MM.1S (cell line): ENCODE measurements around the gene RACGAP1.

Source experiments
- DNase-seq: peaks from one replicate; pipeline ENCODE4 v3.0.0-alpha.2; 2015
- H2AFZ ChIP-seq: fragments of 300-600 bp; sonication (generic); 2 replicates; pipeline ENCODE4 v1.6.0; 2016; ENCODE audit warnings: antibody characterized with exemption, low read length
- H3F3A ChIP-seq: fragments of 300-600 bp; sonication (generic); 2 replicates; pipeline ENCODE4 v1.6.1; 2016; ENCODE audit warnings: mild to moderate bottlenecking, antibody characterized with exemption, low read length, moderate library complexity, mixed read lengths; ENCODE audit not compliant: insufficient read depth
- H3K27ac ChIP-seq: fragments of 300-600 bp; sonication (generic); 2 replicates; pipeline ENCODE4 v1.5.1; 2016; ENCODE audit warnings: mild to moderate bottlenecking, low read length
- H3K27me3 ChIP-seq: fragments of 300-600 bp; sonication (generic); replicated peaks from 2 replicates; pipeline ENCODE4 v1.6.0; 2016; ENCODE audit warnings: low read length; ENCODE audit not compliant: insufficient read depth
- H3K36me3 ChIP-seq: fragments of 300-600 bp; sonication (generic); replicated peaks from 2 replicates; pipeline ENCODE4 v1.6.1; 2016; ENCODE audit warnings: mild to moderate bottlenecking, low read length, mixed read lengths; ENCODE audit not compliant: insufficient read depth
- H3K4me1 ChIP-seq: fragments of 300-600 bp; sonication (generic); 2 replicates; pipeline ENCODE4 v1.6.1; 2016; ENCODE audit warnings: low read length, mixed read lengths
- H3K4me2 ChIP-seq: fragments of 300-600 bp; sonication (generic); 2 replicates; pipeline ENCODE4 v1.6.0; 2016; ENCODE audit warnings: low read depth, low read length
- H3K4me3 ChIP-seq: fragments of 300-600 bp; sonication (generic); 2 replicates; pipeline ENCODE4 v1.5.1; 2016; ENCODE audit warnings: low read length, mixed read lengths
- H3K79me2 ChIP-seq: fragments of 300-600 bp; sonication (generic); 2 replicates; pipeline ENCODE4 v1.6.1; 2016; ENCODE audit warnings: mixed run types, low read length, mixed read lengths
- H3K9ac ChIP-seq: fragments of 300-600 bp; sonication (generic); 2 replicates; pipeline ENCODE4 v1.6.1; 2016; ENCODE audit warnings: low read length, mixed read lengths
- H3K9me2 ChIP-seq: fragments of 300-600 bp; sonication (generic); replicated peaks from 2 replicates; pipeline ENCODE4 v1.6.1; 2016; ENCODE audit warnings: mild to moderate bottlenecking, low read length, mixed read lengths; ENCODE audit not compliant: insufficient read depth
- H3K9me3 ChIP-seq: fragments of 300-600 bp; sonication (generic); replicated peaks from 2 replicates; pipeline ENCODE4 v1.6.1; 2016; ENCODE audit warnings: mild to moderate bottlenecking, low read length, mixed read lengths; ENCODE audit not compliant: insufficient read depth
- H4K20me1 ChIP-seq: fragments of 300-600 bp; sonication (generic); 2 replicates; pipeline ENCODE4 v1.6.1; 2016; ENCODE audit warnings: mild to moderate bottlenecking, low read length, moderate library complexity, mixed read lengths; ENCODE audit not compliant: insufficient read depth
- EZH2 ChIP-seq: fragments of 300-600 bp; sonication (generic); optimal IDR thresholded peaks from 2 replicates; pipeline ENCODE3; 2017; ENCODE audit warnings: low read depth, mild to moderate bottlenecking, antibody characterized with exemption, low read length, mixed read lengths
- EZH2phosphoT487 ChIP-seq: fragments of 300-600 bp; sonication (generic); IDR thresholded peaks from 2 replicates; pipeline ENCODE4 v1.6.1; 2018; ENCODE audit warnings: antibody characterized with exemption, low read length
- TF ChIP-seq, protein P1 (sequence below): fragments of 300-600 bp; sonication (generic); IDR thresholded peaks from 2 replicates; pipeline ENCODE4 v1.5.1; 2016; ENCODE audit warnings: antibody characterized with exemption, low read length, mixed read lengths

The RACGAP1 gene

DNA sequence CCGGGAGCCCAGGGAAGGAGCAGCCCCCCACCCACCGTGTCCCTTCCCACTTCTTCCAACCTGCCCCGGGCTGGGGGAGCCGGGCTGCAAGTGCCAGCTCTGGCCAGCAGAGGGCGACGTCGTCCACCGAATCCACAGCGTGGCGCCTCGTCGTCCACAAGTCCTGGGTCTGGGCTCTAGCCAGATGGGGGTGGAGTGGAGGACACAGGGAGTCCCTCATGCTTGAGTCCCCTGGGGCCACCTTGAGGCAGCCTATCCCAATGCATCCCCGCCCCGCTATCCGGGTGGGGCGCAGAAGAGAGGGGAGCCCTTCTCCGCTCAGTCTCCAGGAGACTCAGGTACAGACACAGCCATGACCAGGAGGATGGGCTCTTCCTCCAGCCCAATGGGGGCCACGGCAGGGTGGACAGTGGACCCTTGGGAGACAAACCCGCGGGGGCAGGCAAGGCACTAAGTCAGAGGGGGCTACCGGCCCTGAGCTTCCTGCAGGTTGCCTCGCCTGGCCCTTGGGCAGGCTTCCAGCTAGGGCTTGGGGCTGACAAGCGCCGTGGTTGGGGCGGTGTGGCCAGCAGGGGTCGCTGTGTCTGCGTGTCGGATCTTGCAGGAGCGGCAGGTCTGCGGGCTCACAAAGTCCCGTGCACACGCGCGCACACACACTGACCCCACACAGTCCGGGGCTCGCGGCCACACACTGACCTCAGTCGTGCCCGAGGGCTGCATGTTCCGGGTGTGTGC is 58.1 kb downstream of the RACGAP1 start:
- Histone ChIP-seq H3F3A (no peaks in the 10 kb centered on the region), H3K4me2 (peak overlapping the region; percentile 99), H3K4me3 (peak overlapping the region; percentile 57), H3K9me3 (no peaks in the 10 kb centered on the region), H3K9ac (0 out of 2 replicates have a peak overlapping the region, but pooled peaks have one; percentile 4), H2AFZ (peak overlapping the region; percentile 93), H4K20me1 (no peaks in the 10 kb centered on the region), H3K79me2 (no peaks in the 10 kb centered on the region), H3K27ac (no peak overlapping the region), H3K9me2 (no peaks in the 10 kb centered on the region), H3K36me3 (no peaks in the 10 kb centered on the region), H3K27me3 (peaks cover 88% of the 10 kb centered on the region), H3K4me1 (no peaks in the 10 kb centered on the region)
- peak; percentile 81 for DNase-seq
- TF ChIP-seq, protein P1, sequence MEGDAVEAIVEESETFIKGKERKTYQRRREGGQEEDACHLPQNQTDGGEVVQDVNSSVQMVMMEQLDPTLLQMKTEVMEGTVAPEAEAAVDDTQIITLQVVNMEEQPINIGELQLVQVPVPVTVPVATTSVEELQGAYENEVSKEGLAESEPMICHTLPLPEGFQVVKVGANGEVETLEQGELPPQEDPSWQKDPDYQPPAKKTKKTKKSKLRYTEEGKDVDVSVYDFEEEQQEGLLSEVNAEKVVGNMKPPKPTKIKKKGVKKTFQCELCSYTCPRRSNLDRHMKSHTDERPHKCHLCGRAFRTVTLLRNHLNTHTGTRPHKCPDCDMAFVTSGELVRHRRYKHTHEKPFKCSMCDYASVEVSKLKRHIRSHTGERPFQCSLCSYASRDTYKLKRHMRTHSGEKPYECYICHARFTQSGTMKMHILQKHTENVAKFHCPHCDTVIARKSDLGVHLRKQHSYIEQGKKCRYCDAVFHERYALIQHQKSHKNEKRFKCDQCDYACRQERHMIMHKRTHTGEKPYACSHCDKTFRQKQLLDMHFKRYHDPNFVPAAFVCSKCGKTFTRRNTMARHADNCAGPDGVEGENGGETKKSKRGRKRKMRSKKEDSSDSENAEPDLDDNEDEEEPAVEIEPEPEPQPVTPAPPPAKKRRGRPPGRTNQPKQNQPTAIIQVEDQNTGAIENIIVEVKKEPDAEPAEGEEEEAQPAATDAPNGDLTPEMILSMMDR = peak; percentile 74
- TF ChIP-seq EZH2 = no peak
- no peak for TF ChIP-seq EZH2phosphoT487

DNA sequence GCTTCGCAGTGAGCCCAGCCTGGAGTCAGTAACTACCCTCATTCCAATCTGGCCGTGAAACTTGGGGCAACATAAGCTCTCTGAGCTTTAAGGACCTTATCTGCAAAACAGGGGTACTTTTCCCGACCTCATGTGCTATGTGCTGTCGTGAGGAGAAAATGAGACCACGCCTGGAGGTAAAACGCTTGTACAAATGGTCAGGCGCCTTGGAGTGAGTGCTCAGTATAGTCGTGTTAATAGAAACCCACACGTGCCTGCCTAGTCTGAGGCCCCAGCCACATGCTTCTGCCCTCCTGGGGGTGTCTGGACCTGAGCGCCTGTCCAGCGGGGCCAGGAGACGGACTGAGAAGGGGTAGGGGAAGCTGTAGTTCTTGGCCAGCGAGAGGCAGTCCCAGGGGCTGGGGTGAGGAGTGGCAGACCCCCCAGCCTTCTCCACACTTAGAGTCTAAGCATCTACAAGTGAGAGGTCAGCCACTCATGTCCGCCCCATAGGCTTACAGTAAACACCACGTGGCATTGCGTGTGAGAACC is 58.7 kb downstream of the RACGAP1 start:
- H3K9me3 ChIP-seq = no peaks in the 10 kb centered on the region
- H3K9me2 ChIP-seq = no peaks in the 10 kb centered on the region
- no peak overlapping the region for H3K9ac ChIP-seq
- H2AFZ ChIP-seq = peak overlapping the region; percentile 93; the same call in 1 of the 2 replicates
- H3K4me1 ChIP-seq = no peaks in the 10 kb centered on the region
- DNase-seq = no peak
- peak overlapping the region; percentile 99; the same call in 1 of the 2 replicates for H3K4me2 ChIP-seq
- no peaks in the 10 kb centered on the region for H3K36me3 ChIP-seq
- H4K20me1 ChIP-seq = no peaks in the 10 kb centered on the region
- H3K4me3 ChIP-seq = no peak overlapping the region
- peaks cover 83% of the 10 kb centered on the region for H3K27me3 ChIP-seq
- H3K79me2 ChIP-seq = no peaks in the 10 kb centered on the region
- TF ChIP-seq EZH2phosphoT487 (no peak), EZH2 (no peak)
- TF ChIP-seq, protein P1 = no peak
- no peaks in the 10 kb centered on the region for H3F3A ChIP-seq
- no peak overlapping the region for H3K27ac ChIP-seq

DNA sequence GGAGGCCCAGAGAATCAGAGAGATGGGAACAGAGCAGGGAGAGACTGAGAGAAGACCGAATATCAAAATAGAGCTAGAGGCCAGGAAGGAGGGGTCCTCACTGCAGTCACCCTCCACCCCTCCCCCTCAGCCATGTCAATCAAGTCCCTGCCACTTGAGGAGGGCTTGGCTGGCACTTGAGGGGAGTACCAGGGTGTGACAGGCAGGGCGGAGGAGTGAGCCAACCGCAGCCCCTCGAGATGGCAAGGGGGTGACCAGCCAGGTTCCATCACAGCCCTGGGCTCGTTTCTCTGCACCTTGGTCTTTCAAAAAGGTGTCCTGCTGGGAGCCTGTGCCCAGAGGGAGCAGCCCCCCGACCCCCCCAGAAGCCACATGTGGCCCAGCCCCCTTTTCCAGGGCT is 59.5 kb downstream of the RACGAP1 start:
- Histone ChIP-seq H3K36me3 (no peaks in the 10 kb centered on the region), H3K9ac (no peak overlapping the region), H3K4me1 (no peaks in the 10 kb centered on the region), H3F3A (no peaks in the 10 kb centered on the region), H4K20me1 (no peaks in the 10 kb centered on the region), H2AFZ (no peak overlapping the region), H3K4me3 (no peak overlapping the region), H3K9me3 (no peaks in the 10 kb centered on the region), H3K27me3 (peaks cover 77% of the 10 kb centered on the region), H3K79me2 (no peaks in the 10 kb centered on the region), H3K9me2 (no peaks in the 10 kb centered on the region), H3K27ac (no peak overlapping the region), H3K4me2 (no peak overlapping the region)
- TF ChIP-seq, protein P1 = no peak
- TF ChIP-seq EZH2phosphoT487 (no peak), EZH2 (no peak)
- no peak for DNase-seq
